Lower lobe of right lung (tissue), 2 donors: Measurements from ENCODE around the gene HTATIP2. TPM values are rescaled to one million over a fixed set of nuclear protein-coding genes. Genes with fewer than 3 reads are reported as not detected.
A peak's percentile ranks its signal among the peaks of the same experiment; 100 is the strongest.

ENCODE experiments used
- ATAC-seq, 2 donors: fragments of 200-7000 bp; cut with Tn5 transposase; one replicate each; pipeline ENCODE4 v1.9.1; 2020 to 2022; ENCODE audit warnings: mild to moderate bottlenecking in 2 of 2, moderate library complexity in 2 of 2
- DNase-seq: peaks from one replicate; pipeline ENCODE4 v3.0.0-alpha.2; 2020
- H3K27ac ChIP-seq: fragments of 200-600 bp; one replicate; pipeline ENCODE4 v1.8.0; 2022
- H3K27me3 ChIP-seq: fragments of 200-600 bp; one replicate; pipeline ENCODE4 v1.8.0; 2022; ENCODE audit warnings: low read depth
- H3K36me3 ChIP-seq: fragments of 200-600 bp; one replicate; pipeline ENCODE4 v1.8.0; 2022; ENCODE audit warnings: mild to moderate bottlenecking
- H3K4me1 ChIP-seq: fragments of 200-600 bp; one replicate; pipeline ENCODE4 v1.8.0; 2022
- H3K4me3 ChIP-seq: fragments of 200-600 bp; one replicate; pipeline ENCODE4 v1.8.0; 2022; ENCODE audit warnings: mild to moderate bottlenecking
- H3K9me3 ChIP-seq: fragments of 200-600 bp; one replicate; pipeline ENCODE4 v1.8.0; 2022
- CTCF ChIP-seq: fragments of 200-600 bp; IDR thresholded peaks from one replicate; pipeline ENCODE4 v1.8.0; 2022; ENCODE audit warnings: antibody characterized with exemption, mild to moderate bottlenecking
- intact Hi-C: fragments of 100-400 bp; cut with DNase I; formaldehyde crosslinking; loops from one replicate; pipeline ENCODE4 v1.11.0; 2022
- long read RNA-seq: library from polyadenylated mRNA; unstranded; transcript quantifications from one replicate; pipeline ENCODE4 v2.0.0, GENCODE V29; 2021
- total RNA-seq: library from RNA; stranded (reverse); fragmentation: NEBNext Ultra II Directional; extraction: Animal tissue kit (Norgen Biotek cat#: 25700); gene quantifications from one replicate; pipeline ENCODE4 v1.2.1, GENCODE V29; 2021
- donor health status: DM: no; HTN: yes; CAD: no; lungs with severe emphysema.

The HTATIP2 gene
- 54.4 TPM for total RNA-seq
- long read RNA-seq, transcript HTATIP2-201 (6 exons, 1,477 nt) = major isoform, 66 of 119 reads
- long read RNA-seq, transcript HTATIP2-203 (6 exons, 967 nt) = minor isoform, 8 of 119 reads
- long read RNA-seq, transcript HTATIP2-202 (6 exons, 886 nt) = minor isoform, 14 of 119 reads
- long read RNA-seq, transcript HTATIP2-204 (5 exons, 1,748 nt) = minor isoform, 15 of 119 reads
- long read RNA-seq, partial matches to known transcripts = 0 of 119 reads
- long read RNA-seq, other reads (novel, unspliced or antisense) = 8 of 119 reads

GRCh38 chr11:20363500-20364340 lies at the start of gene HTATIP2:
HTATIP2 (plus strand) TSS chr11:20363714; CDS start chr11:20364238, 524 bp downstream.
- DNase-seq = peak; percentile 81
- peaks cover 16% of the 10 kb centered on the region for H3K4me1 ChIP-seq
- H3K4me3 ChIP-seq = peak within 1 kb of the TSS; percentile 75
- intact Hi-C loops = no loop called here
- no peaks in the 10 kb centered on the region for H3K9me3 ChIP-seq
- peak; percentile 91 to 96 for ATAC-seq
- H3K27ac ChIP-seq = peak within 1 kb of the TSS; percentile 89
- TF ChIP-seq CTCF = no peak
- H3K36me3 ChIP-seq = no peaks in the 10 kb centered on the region
- H3K27me3 ChIP-seq = no peaks in the 10 kb centered on the region

- Histone ChIP-seq H3K27ac (no peak overlapping the region), H3K4me3 (no peak overlapping the region), H3K36me3 (no peaks in the 10 kb centered on the region), H3K27me3 (peaks cover 7% of the 10 kb centered on the region), H3K4me1 (no peaks in the 10 kb centered on the region), H3K9me3 (no peaks in the 10 kb centered on the region)
- ATAC-seq (no peak), DNase-seq (no peak)
- TF ChIP-seq CTCF = no peak
- intact Hi-C loops = no loop called here
Measured at GRCh38 chr11:20315800-20316199, 47.7 kb upstream of the HTATIP2 start.

GRCh38 chr11:20321177-20321576 lies 42.3 kb upstream of the HTATIP2 start:
- H3K4me3 ChIP-seq = no peak overlapping the region
- intact Hi-C loops = no loop called here
- H3K4me1 ChIP-seq = no peaks in the 10 kb centered on the region
- no peak for TF ChIP-seq CTCF
- DNase-seq = no peak
- no peak overlapping the region for H3K27ac ChIP-seq
- peaks cover under 1% of the 10 kb centered on the region for H3K27me3 ChIP-seq
- no peaks in the 10 kb centered on the region for H3K36me3 ChIP-seq
- no peak for ATAC-seq
- H3K9me3 ChIP-seq = no peaks in the 10 kb centered on the region

GRCh38 chr11:20327377-20327935 lies 36.1 kb upstream of the HTATIP2 start:
- H3K4me1 ChIP-seq = no peaks in the 10 kb centered on the region
- DNase-seq (no peak), ATAC-seq (no peak)
- H3K9me3 ChIP-seq = no peaks in the 10 kb centered on the region
- no peaks in the 10 kb centered on the region for H3K36me3 ChIP-seq
- no peak overlapping the region for H3K27ac ChIP-seq
- TF ChIP-seq CTCF = no peak
- H3K27me3 ChIP-seq = peaks cover 7% of the 10 kb centered on the region
- no peak overlapping the region for H3K4me3 ChIP-seq
- intact Hi-C loops = no loop called here

- no peaks in the 10 kb centered on the region for H3K9me3 ChIP-seq
- ATAC-seq (no peak), DNase-seq (no peak)
- peaks cover 20% of the 10 kb centered on the region for H3K27me3 ChIP-seq
- intact Hi-C loops = no loop called here
- no peak overlapping the region for H3K4me3 ChIP-seq
- H3K27ac ChIP-seq = no peak overlapping the region
- no peaks in the 10 kb centered on the region for H3K4me1 ChIP-seq
- no peaks in the 10 kb centered on the region for H3K36me3 ChIP-seq
- no peak for TF ChIP-seq CTCF
Measured at GRCh38 chr11:20336056-20336455, 27.5 kb upstream of the HTATIP2 start.
